ENCODE data around the gene FOXP1. TPM values are rescaled to one million over a fixed set of nuclear protein-coding genes. Genes with fewer than 3 reads are reported as not detected.

FOXP1 gene
- total RNA-seq, 1 donor from 2014 or later = 31.1 TPM

GRCh38 chr3:71114610-71115009 lies 468.9 kb downstream of the FOXP1 start:
- H3K27ac Mint-ChIP-seq (ENCODE audit: unreplicated experiment) = no peak overlapping the region
- DNase-seq = no peak
- peaks cover 5% of the 10 kb centered on the region for H3K4me1 Mint-ChIP-seq (ENCODE audit: low read depth, unreplicated experiment)
- no peak overlapping the region for H3K4me3 Mint-ChIP-seq (ENCODE audit: unreplicated experiment)
- TF ChIP-seq CTCF (IDR thresholded peaks at IDR 0.05; ENCODE audit: partially characterized antibody, unreplicated experiment) = no peak
- no peaks in the 10 kb centered on the region for H3K36me3 Mint-ChIP-seq (ENCODE audit: unreplicated experiment)
- H3K27me3 Mint-ChIP-seq (ENCODE audit: unreplicated experiment) = no peaks in the 10 kb centered on the region
- H3K9me3 Mint-ChIP-seq (ENCODE audit: unreplicated experiment) = peaks cover 3% of the 10 kb centered on the region

GRCh38 chr3:71112576-71112975 lies 471.0 kb downstream of the FOXP1 start:
- peaks cover 1% of the 10 kb centered on the region for H3K9me3 Mint-ChIP-seq (ENCODE audit: unreplicated experiment)
- no peaks in the 10 kb centered on the region for H3K27me3 Mint-ChIP-seq (ENCODE audit: unreplicated experiment)
- DNase-seq = no peak
- H3K4me3 Mint-ChIP-seq (ENCODE audit: unreplicated experiment) = no peak overlapping the region
- peaks cover 2% of the 10 kb centered on the region for H3K4me1 Mint-ChIP-seq (ENCODE audit: low read depth, unreplicated experiment)
- H3K27ac Mint-ChIP-seq (ENCODE audit: unreplicated experiment) = no peak overlapping the region
- no peaks in the 10 kb centered on the region for H3K36me3 Mint-ChIP-seq (ENCODE audit: unreplicated experiment)
- TF ChIP-seq CTCF (IDR thresholded peaks at IDR 0.05; ENCODE audit: partially characterized antibody, unreplicated experiment) = no peak

DNA sequence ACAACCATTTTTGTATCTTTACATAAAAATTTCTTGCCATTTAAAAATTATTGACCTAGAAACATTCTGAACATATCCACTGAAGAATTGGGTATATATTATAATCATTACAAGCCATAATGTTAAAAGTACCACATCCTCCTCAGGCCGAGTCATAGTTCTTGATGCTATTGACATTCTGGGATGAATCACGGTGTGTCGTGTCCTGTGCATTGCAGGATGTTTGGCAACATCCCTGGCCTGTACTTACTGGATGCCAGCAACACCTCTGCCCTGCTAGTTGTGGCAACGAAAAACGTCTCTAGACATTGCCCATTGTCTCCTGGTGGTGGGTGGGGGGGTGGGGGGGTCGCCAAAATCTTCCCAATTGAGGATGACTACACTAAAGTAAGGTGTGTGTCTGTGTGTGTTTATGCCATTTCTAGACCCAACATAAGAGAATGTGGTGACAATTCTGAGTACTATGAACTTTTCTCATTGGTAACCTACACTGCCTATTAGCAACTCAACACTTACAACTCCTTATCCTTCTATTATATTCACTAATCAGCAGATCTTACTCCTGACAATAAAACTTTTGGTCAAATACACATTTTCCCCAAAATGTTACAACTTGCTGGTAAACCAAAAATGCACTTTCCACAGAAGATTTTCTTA lies 471.6 kb downstream of the FOXP1 start:
- no peaks in the 10 kb centered on the region for H3K27me3 Mint-ChIP-seq (ENCODE audit: unreplicated experiment)
- H3K36me3 Mint-ChIP-seq (ENCODE audit: unreplicated experiment) = no peaks in the 10 kb centered on the region
- H3K9me3 Mint-ChIP-seq (ENCODE audit: unreplicated experiment) = peaks cover 1% of the 10 kb centered on the region
- no peak overlapping the region for H3K27ac Mint-ChIP-seq (ENCODE audit: unreplicated experiment)
- no peak for TF ChIP-seq CTCF (IDR thresholded peaks at IDR 0.05; ENCODE audit: partially characterized antibody, unreplicated experiment)
- no peaks in the 10 kb centered on the region for H3K4me1 Mint-ChIP-seq (ENCODE audit: low read depth, unreplicated experiment)
- no peak for DNase-seq
- H3K4me3 Mint-ChIP-seq (ENCODE audit: unreplicated experiment) = no peak overlapping the region

DNA sequence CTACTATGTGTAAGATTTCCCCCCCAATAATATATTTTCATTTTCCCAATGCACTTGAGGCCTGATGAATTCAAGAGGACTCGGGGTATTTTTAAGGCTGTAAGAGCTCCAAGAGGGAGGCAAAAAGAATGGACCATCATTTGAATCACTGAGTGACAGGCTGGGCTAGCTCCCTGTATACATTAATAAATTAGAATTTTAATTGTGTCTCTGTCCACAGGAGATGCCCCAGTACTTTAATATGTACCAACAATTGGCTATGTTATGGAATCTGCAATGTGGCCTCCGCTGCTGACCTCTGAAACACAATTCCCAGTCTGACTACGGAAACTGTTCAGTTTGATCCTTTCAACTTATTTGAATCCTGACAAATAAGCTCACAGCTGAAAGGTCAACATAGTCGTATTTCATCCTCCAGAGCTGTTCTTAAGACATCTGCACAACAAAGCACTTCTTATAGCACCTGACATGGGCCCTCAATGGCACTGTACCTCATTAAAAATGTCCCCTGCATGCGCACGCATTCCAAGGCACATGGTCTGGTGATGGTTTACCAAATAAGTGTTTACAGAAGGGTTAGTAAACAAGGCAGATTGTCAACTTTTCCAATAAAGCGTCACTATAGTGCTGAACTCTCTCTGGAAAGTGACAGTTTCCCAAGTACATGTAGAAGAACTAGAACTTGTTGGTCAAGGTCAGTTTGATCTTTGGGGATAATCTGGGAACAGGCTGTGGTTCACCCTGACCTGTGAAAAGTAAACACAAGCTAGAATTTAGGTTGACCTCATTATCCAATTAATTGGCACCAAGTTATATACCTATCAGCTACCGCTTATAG lies 472.9 kb downstream of the FOXP1 start:
- peaks cover 1% of the 10 kb centered on the region for H3K9me3 Mint-ChIP-seq (ENCODE audit: unreplicated experiment)
- no peaks in the 10 kb centered on the region for H3K4me1 Mint-ChIP-seq (ENCODE audit: low read depth, unreplicated experiment)
- no peak for TF ChIP-seq CTCF (IDR thresholded peaks at IDR 0.05; ENCODE audit: partially characterized antibody, unreplicated experiment)
- no peak for DNase-seq
- H3K36me3 Mint-ChIP-seq (ENCODE audit: unreplicated experiment) = no peaks in the 10 kb centered on the region
- H3K27ac Mint-ChIP-seq (ENCODE audit: unreplicated experiment) = no peak overlapping the region
- H3K4me3 Mint-ChIP-seq (ENCODE audit: unreplicated experiment) = no peak overlapping the region
- H3K27me3 Mint-ChIP-seq (ENCODE audit: unreplicated experiment) = no peaks in the 10 kb centered on the region

- Mint-ChIP-seq H3K9me3 (ENCODE audit: unreplicated experiment) (peaks cover 1% of the 10 kb centered on the region), H3K4me3 (ENCODE audit: unreplicated experiment) (no peak overlapping the region), H3K27ac (ENCODE audit: unreplicated experiment) (no peak overlapping the region), H3K36me3 (ENCODE audit: unreplicated experiment) (no peaks in the 10 kb centered on the region), H3K27me3 (ENCODE audit: unreplicated experiment) (no peaks in the 10 kb centered on the region), H3K4me1 (ENCODE audit: low read depth, unreplicated experiment) (no peaks in the 10 kb centered on the region)
- TF ChIP-seq CTCF (IDR thresholded peaks at IDR 0.05; ENCODE audit: partially characterized antibody, unreplicated experiment) = no peak
- DNase-seq = no peak
These were observed 473.6 kb downstream of the FOXP1 start for GRCh38 chr3:71109977-71110285.

Measured in glutamatergic neuron (in vitro differentiated cells).